ENCODE results near the gene ZDHHC8. TPM values are rescaled to one million over a fixed set of nuclear protein-coding genes. Genes with fewer than 3 reads are reported as not detected.

ZDHHC8 gene
- total RNA-seq, 1 donor from 2014 or later = 42.4 TPM

- Histone ChIP-seq H3K27ac (replicated peaks) (no peak overlapping the region), H3K9me3 (replicated peaks) (peaks cover 3% of the 10 kb centered on the region), H3K4me1 (no peaks in the 10 kb centered on the region), H3K36me3 (peaks cover 89% of the 10 kb centered on the region), H3K27me3 (ENCODE audit: low read depth) (no peaks in the 10 kb centered on the region), H3K4me3 (no peak overlapping the region)
- intact Hi-C loops (cut with micrococcal nuclease) = no loop called here
- DNase-seq = no peak
- no peak for TF ChIP-seq CTCF (IDR thresholded peaks at IDR 0.05; ENCODE audit: borderline replicate concordance)
These were observed 30.0 kb upstream of the ZDHHC8 start for GRCh38 chr22:20101638-20102037.

- Histone ChIP-seq H3K36me3 (peaks cover 89% of the 10 kb centered on the region), H3K9me3 (replicated peaks) (no peaks in the 10 kb centered on the region), H3K4me3 (no peak overlapping the region), H3K4me1 (no peaks in the 10 kb centered on the region), H3K27ac (replicated peaks) (no peak overlapping the region), H3K27me3 (ENCODE audit: low read depth) (no peaks in the 10 kb centered on the region)
- TF ChIP-seq CTCF (IDR thresholded peaks at IDR 0.05; ENCODE audit: borderline replicate concordance) = no peak
- intact Hi-C loops (cut with micrococcal nuclease) = no loop called here
- DNase-seq = no peak
These were observed 29.3 kb upstream of the ZDHHC8 start for GRCh38 chr22:20102203-20102780.

GRCh38 chr22:20105456-20106204, 26.0 kb upstream of the ZDHHC8 start:
- H3K4me3 ChIP-seq = no peak overlapping the region
- H3K27me3 ChIP-seq (ENCODE audit: low read depth) = no peaks in the 10 kb centered on the region
- DNase-seq = no peak
- H3K4me1 ChIP-seq = no peaks in the 10 kb centered on the region
- peaks cover 93% of the 10 kb centered on the region for H3K36me3 ChIP-seq
- H3K9me3 ChIP-seq (replicated peaks) = no peaks in the 10 kb centered on the region
- H3K27ac ChIP-seq (replicated peaks) = no peak overlapping the region
- no peak for TF ChIP-seq CTCF (IDR thresholded peaks at IDR 0.05; ENCODE audit: borderline replicate concordance)
- intact Hi-C loops (cut with micrococcal nuclease) = no loop called here

GRCh38 chr22:20106205-20106848, 25.3 kb upstream of the ZDHHC8 start:
- peaks cover 93% of the 10 kb centered on the region for H3K36me3 ChIP-seq

GRCh38 chr22:20106849-20107237, 24.8 kb upstream of the ZDHHC8 start:
- DNase-seq = peak; percentile 12
- Histone ChIP-seq H3K9me3 (replicated peaks) (no peaks in the 10 kb centered on the region), H3K4me3 (no peak overlapping the region), H3K27me3 (ENCODE audit: low read depth) (no peaks in the 10 kb centered on the region), H3K4me1 (peaks cover 5% of the 10 kb centered on the region), H3K36me3 (peaks cover 92% of the 10 kb centered on the region), H3K27ac (replicated peaks) (no peak overlapping the region)
- no peak for TF ChIP-seq CTCF (IDR thresholded peaks at IDR 0.05; ENCODE audit: borderline replicate concordance)
- intact Hi-C loops (cut with micrococcal nuclease) = no loop called here

More at GRCh38 chr22:20106205-20106848, 25.3 kb upstream of the ZDHHC8 start:
- H3K9me3 ChIP-seq (replicated peaks) = no peaks in the 10 kb centered on the region
- H3K4me1 ChIP-seq = peaks cover under 1% of the 10 kb centered on the region
- intact Hi-C loops (cut with micrococcal nuclease) = no loop called here
- TF ChIP-seq CTCF (IDR thresholded peaks at IDR 0.05; ENCODE audit: borderline replicate concordance) = no peak
- H3K4me3 ChIP-seq = no peak overlapping the region
- H3K27me3 ChIP-seq (ENCODE audit: low read depth) = no peaks in the 10 kb centered on the region
- H3K27ac ChIP-seq (replicated peaks) = no peak overlapping the region
- DNase-seq = peak; percentile 5

All from left ventricle myocardium inferior (tissue), 1 donor.